ENCODE data around the gene ZNF787.

GRCh38 chr19:56167064-56167578, 46.0 kb upstream of the ZNF787 start:
- TF ChIP-seq, protein P1, sequence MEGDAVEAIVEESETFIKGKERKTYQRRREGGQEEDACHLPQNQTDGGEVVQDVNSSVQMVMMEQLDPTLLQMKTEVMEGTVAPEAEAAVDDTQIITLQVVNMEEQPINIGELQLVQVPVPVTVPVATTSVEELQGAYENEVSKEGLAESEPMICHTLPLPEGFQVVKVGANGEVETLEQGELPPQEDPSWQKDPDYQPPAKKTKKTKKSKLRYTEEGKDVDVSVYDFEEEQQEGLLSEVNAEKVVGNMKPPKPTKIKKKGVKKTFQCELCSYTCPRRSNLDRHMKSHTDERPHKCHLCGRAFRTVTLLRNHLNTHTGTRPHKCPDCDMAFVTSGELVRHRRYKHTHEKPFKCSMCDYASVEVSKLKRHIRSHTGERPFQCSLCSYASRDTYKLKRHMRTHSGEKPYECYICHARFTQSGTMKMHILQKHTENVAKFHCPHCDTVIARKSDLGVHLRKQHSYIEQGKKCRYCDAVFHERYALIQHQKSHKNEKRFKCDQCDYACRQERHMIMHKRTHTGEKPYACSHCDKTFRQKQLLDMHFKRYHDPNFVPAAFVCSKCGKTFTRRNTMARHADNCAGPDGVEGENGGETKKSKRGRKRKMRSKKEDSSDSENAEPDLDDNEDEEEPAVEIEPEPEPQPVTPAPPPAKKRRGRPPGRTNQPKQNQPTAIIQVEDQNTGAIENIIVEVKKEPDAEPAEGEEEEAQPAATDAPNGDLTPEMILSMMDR (IDR thresholded peaks at IDR 0.05) = no peak
- TF ChIP-seq POLR2A (IDR thresholded peaks at IDR 0.05) = no peak
